ENCODE results near the gene RNFT2. TPM values are rescaled to one million over a fixed set of nuclear protein-coding genes. Genes with fewer than 3 reads are reported as not detected.

RNFT2 gene, protein sequence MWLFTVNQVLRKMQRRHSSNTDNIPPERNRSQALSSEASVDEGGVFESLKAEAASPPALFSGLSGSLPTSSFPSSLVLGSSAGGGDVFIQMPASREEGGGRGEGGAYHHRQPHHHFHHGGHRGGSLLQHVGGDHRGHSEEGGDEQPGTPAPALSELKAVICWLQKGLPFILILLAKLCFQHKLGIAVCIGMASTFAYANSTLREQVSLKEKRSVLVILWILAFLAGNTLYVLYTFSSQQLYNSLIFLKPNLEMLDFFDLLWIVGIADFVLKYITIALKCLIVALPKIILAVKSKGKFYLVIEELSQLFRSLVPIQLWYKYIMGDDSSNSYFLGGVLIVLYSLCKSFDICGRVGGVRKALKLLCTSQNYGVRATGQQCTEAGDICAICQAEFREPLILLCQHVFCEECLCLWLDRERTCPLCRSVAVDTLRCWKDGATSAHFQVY
- total RNA-seq, result 8.6 and 9.0 TPM in 2 replicates

- intact Hi-C loops (cut with micrococcal nuclease), result loop anchor here (1.0 to 10.0 kb wide), 5 partner anchors 81 to 452 kb away; partner anchors contain the start of genes FBXO21 and TESC
Measured at GRCh38 chr12:116737774-116738657, at the start of gene RNFT2, which contains the start of gene SPRING1. Gene RNFT2, plus strand, starts transcription at chr12:116738315. Its CDS starts 2,183 bp downstream, at chr12:116740498. Gene SPRING1, minus strand, starts transcription at chr12:116738069. Its CDS starts 169 bp downstream, at chr12:116737900.

- intact Hi-C loops (cut with micrococcal nuclease), result no loop called here
Measured at GRCh38 chr12:116689521-116689920, 48.6 kb upstream of the RNFT2 start.

GRCh38 chr12:116689979-116690744 lies 48.0 kb upstream of the RNFT2 start:
- intact Hi-C loops (cut with micrococcal nuclease), result no loop called here

GRCh38 chr12:116691205-116691604 lies 46.9 kb upstream of the RNFT2 start:
- intact Hi-C loops (cut with micrococcal nuclease), result no loop called here

GRCh38 chr12:116691636-116692035 lies 46.5 kb upstream of the RNFT2 start:
- intact Hi-C loops (cut with micrococcal nuclease), result no loop called here

- intact Hi-C loops (cut with micrococcal nuclease), result no loop called here
Measured at GRCh38 chr12:116692605-116693004, 45.5 kb upstream of the RNFT2 start.

- intact Hi-C loops (cut with micrococcal nuclease), result no loop called here
Measured at GRCh38 chr12:116693286-116694227, 44.6 kb upstream of the RNFT2 start.

DNA sequence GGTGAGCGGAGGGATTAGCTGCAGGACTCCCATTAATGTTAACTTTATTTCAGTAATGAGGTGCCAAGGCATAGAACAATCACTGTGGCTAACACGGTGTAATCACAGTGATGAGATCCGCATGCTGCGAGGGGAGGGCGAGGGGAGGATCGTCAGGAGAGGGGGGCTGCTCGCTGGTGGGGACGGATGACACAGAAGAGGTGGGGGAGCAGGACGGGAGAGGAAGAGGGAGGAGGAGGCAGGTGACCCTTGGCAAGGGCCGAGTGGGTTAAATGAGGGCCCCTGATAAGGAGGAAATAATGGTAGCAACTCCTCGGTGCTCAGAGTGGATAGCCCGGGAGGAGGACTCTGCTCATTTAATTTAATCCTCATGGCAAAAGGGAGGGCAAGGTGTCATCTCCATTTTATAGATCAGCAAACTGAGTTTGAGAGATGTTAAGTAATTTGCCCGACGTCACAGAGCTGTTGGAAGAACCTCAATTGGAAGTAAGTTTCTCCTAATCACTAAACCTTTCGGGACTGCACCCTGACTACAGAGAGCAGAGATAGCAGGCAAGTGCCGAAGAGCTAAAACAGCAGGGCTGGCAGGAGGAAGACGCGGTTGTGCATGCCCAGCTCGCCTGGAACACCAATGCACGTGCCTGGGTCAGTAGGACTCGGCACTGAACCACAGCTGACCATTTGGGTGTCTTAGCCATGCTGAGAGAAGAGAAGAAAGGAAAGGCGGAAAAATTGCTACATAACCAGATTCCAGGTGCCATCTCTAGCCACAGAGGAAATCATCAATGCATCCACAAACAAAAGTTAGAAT lies 43.3 kb upstream of the RNFT2 start:
- intact Hi-C loops (cut with micrococcal nuclease), result loop anchor here (5.0 kb wide), 1 partner anchor 698 kb away; no protein-coding TSS in a partner anchor

GRCh38 chr12:116695464-116695725 lies 42.7 kb upstream of the RNFT2 start:
- intact Hi-C loops (cut with micrococcal nuclease), result loop anchor here (5.0 kb wide), 1 partner anchor 698 kb away; no protein-coding TSS in a partner anchor

DNA sequence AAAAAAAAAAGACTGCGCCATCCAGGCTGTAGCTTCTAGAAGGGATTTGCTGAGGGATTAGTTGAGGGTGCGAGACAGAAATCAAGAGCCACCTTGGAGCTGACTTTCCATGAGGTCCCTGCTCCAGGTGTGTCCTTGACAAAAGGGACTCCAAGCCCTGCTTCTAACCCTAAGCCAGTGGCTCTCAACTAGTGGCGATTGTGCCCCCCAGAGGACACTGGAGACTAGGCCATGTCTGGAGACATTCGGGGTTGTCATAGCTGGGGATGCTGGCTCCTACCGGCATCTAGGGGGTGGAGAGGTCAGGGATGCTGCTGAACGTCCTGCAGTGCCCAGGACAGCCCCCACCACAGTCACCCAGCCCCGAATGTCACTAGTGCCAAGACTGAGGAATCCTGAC lies 40.8 kb upstream of the RNFT2 start:
- intact Hi-C loops (cut with micrococcal nuclease), result loop anchor here (5.0 kb wide), 1 partner anchor 700 kb away; no protein-coding TSS in a partner anchor

DNA sequence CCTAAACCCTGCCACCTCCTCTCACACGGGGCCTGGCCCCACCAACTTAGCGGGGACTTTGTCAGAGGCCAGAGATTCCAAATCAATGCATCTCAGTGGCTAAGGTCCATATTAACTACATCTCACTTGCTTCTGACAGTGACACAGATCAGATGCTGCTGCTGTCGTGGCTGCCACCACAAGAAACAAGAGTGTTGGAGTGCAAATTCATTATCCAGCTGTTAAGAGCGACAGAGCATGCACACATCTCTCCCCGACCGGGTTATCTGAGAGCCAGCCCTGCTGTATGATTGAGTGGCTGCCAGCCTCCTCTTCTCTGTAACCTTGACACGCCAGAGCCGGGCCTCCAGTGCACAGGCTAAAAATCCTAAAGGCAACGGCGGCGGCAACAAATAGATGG lies 40.4 kb upstream of the RNFT2 start:
- intact Hi-C loops (cut with micrococcal nuclease), result loop anchor here (5.0 kb wide), 1 partner anchor 700 kb away; no protein-coding TSS in a partner anchor

DNA sequence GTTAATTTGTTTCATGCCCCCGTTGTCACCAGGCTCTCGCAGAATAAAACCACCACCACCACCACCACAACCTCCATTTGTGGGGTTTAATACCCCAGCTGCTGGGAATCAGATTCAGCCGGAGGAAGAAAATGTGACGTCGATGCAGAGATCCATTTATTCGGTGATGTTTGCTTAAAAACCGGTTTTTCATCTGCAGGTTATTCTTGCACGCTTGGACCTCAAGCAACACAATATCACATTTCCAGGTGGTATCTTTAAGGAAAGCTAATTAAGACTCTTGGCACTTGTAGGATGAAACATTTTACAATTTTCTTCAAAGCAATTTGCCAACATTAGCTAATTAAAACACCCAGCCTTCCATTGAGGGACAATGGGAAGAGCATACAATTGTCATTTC lies 40.0 kb upstream of the RNFT2 start:
- intact Hi-C loops (cut with micrococcal nuclease), result loop anchor here (5.0 kb wide), 1 partner anchor 701 kb away; no protein-coding TSS in a partner anchor

DNA sequence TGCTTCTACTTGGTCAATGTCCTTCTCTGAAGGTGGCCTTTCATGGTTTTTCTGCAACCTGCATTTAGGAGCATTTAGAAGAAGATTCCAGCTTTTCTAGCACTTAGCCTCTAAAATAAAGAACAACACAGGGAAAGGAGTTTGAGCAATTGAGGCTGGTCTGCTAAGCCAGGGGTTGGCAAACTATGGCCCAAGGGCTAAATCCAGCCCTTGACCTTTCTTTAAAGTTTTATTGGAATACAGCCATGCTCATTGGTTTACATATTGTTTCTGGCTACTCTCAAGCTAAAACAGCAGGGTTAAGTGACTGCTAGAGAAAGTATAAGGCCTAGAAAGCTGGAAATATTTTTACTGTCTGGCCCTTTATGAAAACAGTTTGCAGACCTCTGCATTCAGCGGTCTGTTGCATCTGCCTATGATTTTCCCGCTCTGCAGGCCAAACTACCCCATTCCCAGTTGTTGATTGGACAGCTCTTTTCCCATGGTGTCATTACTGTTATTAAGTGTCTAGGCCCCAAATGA lies 39.5 kb upstream of the RNFT2 start:
- intact Hi-C loops (cut with micrococcal nuclease), result loop anchor here (5.0 kb wide), 1 partner anchor 701 kb away; no protein-coding TSS in a partner anchor

GRCh38 chr12:116700066-116700465 lies 38.0 kb upstream of the RNFT2 start:
- intact Hi-C loops (cut with micrococcal nuclease), result loop anchor here (5.0 kb wide), 1 partner anchor 432 kb away; no protein-coding TSS in a partner anchor

DNA sequence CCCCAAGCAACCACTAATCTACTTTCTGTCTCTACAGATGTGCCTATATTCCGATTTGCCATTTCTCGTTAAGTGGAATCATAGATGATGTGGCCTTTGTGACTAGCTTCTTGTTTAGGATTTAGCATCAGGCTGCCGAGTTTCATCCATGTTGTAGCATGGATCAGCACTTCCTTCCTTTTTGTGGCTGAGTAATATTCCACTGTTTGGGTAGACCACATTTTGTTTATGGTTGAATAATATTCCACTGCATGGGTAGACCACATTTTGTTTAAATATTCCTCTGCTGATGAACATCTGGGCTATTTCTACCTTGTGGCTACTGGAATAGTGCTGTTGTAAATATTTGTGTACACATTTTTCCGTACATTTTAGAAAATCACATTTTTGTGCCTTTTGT lies 36.7 kb upstream of the RNFT2 start:
- intact Hi-C loops (cut with micrococcal nuclease), result loop anchor here (5.0 kb wide), 1 partner anchor 431 kb away; no protein-coding TSS in a partner anchor

- intact Hi-C loops (cut with micrococcal nuclease), result loop anchor here (1.0 to 5.0 kb wide), 4 partner anchors 252 to 429 kb away; no protein-coding TSS in a partner anchor
Measured at GRCh38 chr12:116703214-116703795, 34.8 kb upstream of the RNFT2 start.

- intact Hi-C loops (cut with micrococcal nuclease), result no loop called here
Measured at GRCh38 chr12:116707751-116708150, 30.4 kb upstream of the RNFT2 start.

All from T-helper 2 cell treated with Interferon-gamma antibody and Interleukin-4, amounts not matched to agents 100 ng/mL and 5 ng/mL, for 36 hours (primary cell).